NCI-H526 treated with DMSO at 0.1 percent for 48 hours (cell line): ENCODE results near the gene TICAM2.
"Not testable (repeated sequence)": the region's sequence is repeated elsewhere in the genome, so short reads cannot be mapped to it uniquely, and the experiment has no call there.

ENCODE experiments used
- DNase-seq: peaks from one replicate; lab custom pipeline; 2025; lab: John Stamatoyannopoulos, UW

The TICAM2 gene

GRCh38 chr5:115601701-115602590 is at the start of gene TICAM2:
TSS of gene TICAM2 (minus strand) at chr5:115602479. CDS start at chr5:115581256, 21,223 bp downstream.
- peak; percentile 31 for DNase-seq

GRCh38 chr5:115649541-115649940 is 47.3 kb upstream of the TICAM2 start:
- no peak for DNase-seq

GRCh38 chr5:115648056-115648455 is 45.8 kb upstream of the TICAM2 start:
- DNase-seq = no peak

GRCh38 chr5:115645386-115645785 is 43.1 kb upstream of the TICAM2 start:
- not testable (repeated sequence) for DNase-seq

- no peak for DNase-seq
These were observed 41.8 kb upstream of the TICAM2 start for GRCh38 chr5:115644046-115644445.

GRCh38 chr5:115641948-115642347 is 39.7 kb upstream of the TICAM2 start:
- DNase-seq = no peak

- no peak for DNase-seq
These were observed 38.0 kb upstream of the TICAM2 start for GRCh38 chr5:115640274-115640673.

- DNase-seq = no peak
These were observed 37.1 kb upstream of the TICAM2 start for GRCh38 chr5:115639377-115639776.

- DNase-seq = no peak
These were observed 35.2 kb upstream of the TICAM2 start for GRCh38 chr5:115637507-115637906.

- DNase-seq = no peak
These were observed 33.7 kb upstream of the TICAM2 start for GRCh38 chr5:115636008-115636407.

- peak; percentile 67 for DNase-seq
These were observed 32.3 kb upstream of the TICAM2 start for GRCh38 chr5:115634343-115635132.

GRCh38 chr5:115629903-115630302 is 27.6 kb upstream of the TICAM2 start:
- DNase-seq = no peak

- no peak for DNase-seq
These were observed 25.1 kb upstream of the TICAM2 start for GRCh38 chr5:115627295-115627865.

GRCh38 chr5:115626445-115626823 is 24.2 kb upstream of the TICAM2 start:
- DNase-seq = peak; percentile 45

- peak; percentile 83 for DNase-seq
These were observed 23.5 kb upstream of the TICAM2 start, which contains the start of gene TMED7 for GRCh38 chr5:115625579-115626444. TSS of gene TMED7 (minus strand) at chr5:115626036. CDS start at chr5:115625792, 244 bp downstream.

GRCh38 chr5:115624994-115625393 is 22.7 kb upstream of the TICAM2 start:
- DNase-seq = no peak

GRCh38 chr5:115623658-115624057 is 21.4 kb upstream of the TICAM2 start:
- no peak for DNase-seq

- no peak for DNase-seq
These were observed 19.2 kb upstream of the TICAM2 start for GRCh38 chr5:115621365-115621900.

GRCh38 chr5:115616892-115617291 is 14.6 kb upstream of the TICAM2 start:
- no peak for DNase-seq

GRCh38 chr5:115616472-115616871 is 14.2 kb upstream of the TICAM2 start:
- DNase-seq = no peak

- DNase-seq = no peak
These were observed 9.6 kb upstream of the TICAM2 start for GRCh38 chr5:115611873-115612272.
